ENCODE measurements around the gene SPRED2. TPM values are rescaled to one million over a fixed set of nuclear protein-coding genes. Genes with fewer than 3 reads are reported as not detected.

SPRED2 gene
- total and polyA plus RNA-seq, 2 donors from 2014 or later, result 8.9 to 42.3 TPM

- FAIRE-seq (no peak), DNase-seq (no peak)
- no peaks in the 10 kb centered on the region for H3K36me3 ChIP-seq (ENCODE audit: control insufficient read depth in 2 of 3, insufficient read depth in 3 of 3, low read length in 3 of 3)
- no peaks in the 10 kb centered on the region for H3K9me3 ChIP-seq (ENCODE audit: control insufficient read depth in 2 of 3, insufficient read depth in 1 of 3, low read length in 3 of 3)
- no peak overlapping the region for H3K9ac ChIP-seq (ENCODE audit: low read length in 3 of 3)
- no peak for TF ChIP-seq CTCF (IDR thresholded peaks at IDR 0.05; ENCODE audit: borderline replicate concordance, extremely low read depth, insufficient read depth)
- peaks cover 0 to 5% (median 0%) of the 10 kb centered on the region in 3 donors for H3K4me1 ChIP-seq (ENCODE audit: control insufficient read depth in 2 of 3, insufficient read depth in 2 of 3, low read depth in 1 of 3, low read length in 3 of 3)
- H3K4me3 ChIP-seq (ENCODE audit: low read length in 3 of 3), result no peak overlapping the region
- no peaks in the 10 kb centered on the region for H3K27me3 ChIP-seq (ENCODE audit: control insufficient read depth, insufficient read depth, low read length)
- no peak overlapping the region for H3K27ac ChIP-seq (ENCODE audit: low read depth in 2 of 2, low read length in 2 of 2)
- intact Hi-C loops (cut with DNase I), result no loop called here
Observed at GRCh38 chr2:65298089-65298488, 134.3 kb downstream of the SPRED2 start.

- TF ChIP-seq CTCF (IDR thresholded peaks at IDR 0.05; ENCODE audit: borderline replicate concordance, extremely low read depth, insufficient read depth), result no peak
- Histone ChIP-seq H3K9ac (ENCODE audit: low read length in 3 of 3) (no peak overlapping the region), H3K36me3 (ENCODE audit: control insufficient read depth in 2 of 3, insufficient read depth in 3 of 3, low read length in 3 of 3) (no peaks in the 10 kb centered on the region), H3K4me1 (ENCODE audit: control insufficient read depth in 2 of 3, insufficient read depth in 2 of 3, low read depth in 1 of 3, low read length in 3 of 3) (peaks cover 0 to 5% (median 0%) of the 10 kb centered on the region in 3 donors), H3K4me3 (ENCODE audit: low read length in 3 of 3) (no peak overlapping the region), H3K27ac (ENCODE audit: low read depth in 2 of 2, low read length in 2 of 2) (no peak overlapping the region), H3K9me3 (ENCODE audit: control insufficient read depth in 2 of 3, insufficient read depth in 1 of 3, low read length in 3 of 3) (no peaks in the 10 kb centered on the region), H3K27me3 (ENCODE audit: control insufficient read depth, insufficient read depth, low read length) (no peaks in the 10 kb centered on the region)
- intact Hi-C loops (cut with DNase I), result no loop called here
- DNase-seq (no peak), FAIRE-seq (no peak)
Observed at GRCh38 chr2:65297544-65297943, 134.9 kb downstream of the SPRED2 start.

DNA sequence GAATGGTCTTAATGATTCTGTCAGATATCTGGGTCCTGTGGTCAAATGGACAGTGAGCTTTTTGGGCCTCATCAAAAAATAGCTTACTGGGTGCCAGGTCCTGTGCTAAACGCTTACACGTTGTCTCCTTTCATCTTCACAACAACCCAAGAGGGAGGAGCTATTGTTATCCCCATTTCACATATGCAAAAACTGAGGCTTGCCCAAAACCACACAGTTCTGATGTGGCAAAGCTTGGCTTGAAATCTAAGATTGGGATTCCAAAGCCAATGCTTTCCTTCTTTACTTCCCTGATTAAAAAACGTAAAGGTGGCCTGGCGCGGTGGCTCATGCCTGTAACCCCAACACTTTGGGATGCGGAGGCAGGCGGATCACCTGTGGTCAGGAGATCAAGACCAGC is 135.4 kb downstream of the SPRED2 start:
- H3K36me3 ChIP-seq (ENCODE audit: control insufficient read depth in 2 of 3, insufficient read depth in 3 of 3, low read length in 3 of 3), result no peaks in the 10 kb centered on the region
- no peak for DNase-seq
- no peak for TF ChIP-seq CTCF (IDR thresholded peaks at IDR 0.05; ENCODE audit: borderline replicate concordance, extremely low read depth, insufficient read depth)
- H3K9ac ChIP-seq (ENCODE audit: low read length in 3 of 3), result no peak overlapping the region
- H3K4me3 ChIP-seq (ENCODE audit: low read length in 3 of 3), result no peak overlapping the region
- no peaks in the 10 kb centered on the region for H3K27me3 ChIP-seq (ENCODE audit: control insufficient read depth, insufficient read depth, low read length)
- H3K9me3 ChIP-seq (ENCODE audit: control insufficient read depth in 2 of 3, insufficient read depth in 1 of 3, low read length in 3 of 3), result no peaks in the 10 kb centered on the region
- intact Hi-C loops (cut with DNase I), result no loop called here
- H3K4me1 ChIP-seq (ENCODE audit: control insufficient read depth in 2 of 3, insufficient read depth in 2 of 3, low read depth in 1 of 3, low read length in 3 of 3), result peaks cover 0 to 4% (median 0%) of the 10 kb centered on the region in 3 donors
- H3K27ac ChIP-seq (ENCODE audit: low read depth in 2 of 2, low read length in 2 of 2), result no peak overlapping the region
- no peak for FAIRE-seq

GRCh38 chr2:65294701-65295100 is 137.7 kb downstream of the SPRED2 start:
- DNase-seq (no peak), FAIRE-seq (no peak)
- Histone ChIP-seq H3K9ac (ENCODE audit: low read length in 3 of 3) (no peak overlapping the region), H3K4me3 (ENCODE audit: low read length in 3 of 3) (no peak overlapping the region), H3K9me3 (ENCODE audit: control insufficient read depth in 2 of 3, insufficient read depth in 1 of 3, low read length in 3 of 3) (no peaks in the 10 kb centered on the region), H3K27ac (ENCODE audit: low read depth in 2 of 2, low read length in 2 of 2) (no peak overlapping the region), H3K4me1 (ENCODE audit: control insufficient read depth in 2 of 3, insufficient read depth in 2 of 3, low read depth in 1 of 3, low read length in 3 of 3) (no peaks in the 10 kb centered on the region), H3K36me3 (ENCODE audit: control insufficient read depth in 2 of 3, insufficient read depth in 3 of 3, low read length in 3 of 3) (no peaks in the 10 kb centered on the region), H3K27me3 (ENCODE audit: control insufficient read depth, insufficient read depth, low read length) (no peaks in the 10 kb centered on the region)
- TF ChIP-seq CTCF (IDR thresholded peaks at IDR 0.05; ENCODE audit: borderline replicate concordance, extremely low read depth, insufficient read depth), result no peak
- intact Hi-C loops (cut with DNase I), result no loop called here
